SU-DHL-6 (cell line): ENCODE results near the gene ZNF891.

Source experiments
- CTCF ChIP-seq: fragments of 200-600 bp; sonication (generic); IDR thresholded peaks from one replicate; pipeline ENCODE4 v1.5.1; 2017; ENCODE audit warnings: antibody characterized with exemption, mild to moderate bottlenecking, low read length, moderate library complexity; ENCODE audit not compliant: insufficient read depth, poor library complexity, severe bottlenecking
- EZH2phosphoT487 ChIP-seq: fragments of 200-600 bp; sonication (generic), shearing (Covaris generic); conservative IDR thresholded peaks from 2 replicates; pipeline ENCODE4 v1.6.1; 2018; ENCODE audit warnings: mild to moderate bottlenecking, antibody characterized with exemption, low read length, moderate library complexity, mixed read lengths

GRCh38 chr12:133057446-133057845 is 72.6 kb downstream of the ZNF891 start:
- no peak for TF ChIP-seq CTCF
- TF ChIP-seq EZH2phosphoT487, result no peak
